K562 (cell line): ENCODE data around the gene JDP2. TPM values are rescaled to one million over a fixed set of nuclear protein-coding genes. Genes with fewer than 3 reads are reported as not detected.

ENCODE experiments used
- ATAC-seq: fragments of 200-7000 bp; cut with Tn5 transposase; 3 replicates; pipeline ENCODE4 v1.9.1; 2020; ENCODE audit warnings: moderate library complexity
- BruUV-seq: library from RNA; stranded (reverse); fragments of 400-500 nt; replicated peaks from 2 replicates; lab custom pipeline; 2021; lab: Mats Ljungman, UMichigan
- CTCF ChIA-PET: fragments of 300-600 bp; formaldehyde crosslinking; extraction: SDS; loops from one replicate; lab custom pipeline; 2021; ENCODE audit warnings: low intra/inter-chr PET ratio; lab: Yijun Ruan, JAX
- POLR2A ChIA-PET: fragments of 300-600, 350-650 bp; sonication (Branson Sonifier 250); formaldehyde crosslinking; extraction: SDS; loops from one replicate; lab custom pipeline; 2021; ENCODE audit warnings: antibody characterized with exemption, inconsistent platforms; lab: Yijun Ruan, JAX
- DNase-seq, 4 experiments: peaks; one replicate each; pipeline versions ENCODE4 v3.0.0 to v3.0.0-alpha.2; 2011 to 2018; ENCODE audit warnings: low spot score in 3 of 4, mixed read lengths in 3 of 4; ENCODE audit errors: extremely low read depth in 1 of 4
- FAIRE-seq: peaks from 2 replicates; lab custom pipeline; 2011; peaks lifted over from hg19 to GRCh38; lab: Jason Lieb, UNC
- H2AFZ ChIP-seq: 2 replicates; pipeline ENCODE4 v1.6.0; 2011; ENCODE audit warnings: low read depth, low read length, control low read depth, inconsistent platforms
- H3K27ac ChIP-seq: fragments of 200-600 bp; 3 replicates; pipeline ENCODE4 v1.8.0; 2011; ENCODE audit warnings: low read depth, mild to moderate bottlenecking, control low read depth, inconsistent platforms, low read length, moderate library complexity, mixed read lengths; ENCODE audit errors: extremely low read depth
- H3K27me3 ChIP-seq, 2 experiments: fragments of 300-600 bp in 1 of 2; 2 replicates in 1 of 2; 3 replicates in 1 of 2; pipeline versions ENCODE4 v1.6.0 to v1.8.0; 2011; ENCODE audit warnings: inconsistent platforms in 2 of 2, low read length in 2 of 2, mild to moderate bottlenecking in 1 of 2, mixed read lengths in 1 of 2, moderate library complexity in 1 of 2; ENCODE audit not compliant: control insufficient read depth in 2 of 2, insufficient read depth in 2 of 2
- H3K36me3 ChIP-seq: fragments of 300-600 bp; 3 replicates; pipeline ENCODE4 v1.8.0; 2011; ENCODE audit warnings: mild to moderate bottlenecking, low read length, inconsistent platforms; ENCODE audit not compliant: control insufficient read depth, insufficient read depth
- H3K4me1 ChIP-seq, 2 experiments: fragments of 200-600 bp in 1 of 2; replicated peaks in 1 of 2; 2 replicates in 1 of 2; 3 replicates in 1 of 2; pipeline versions ENCODE4 v1.5.1 to v1.8.0; 2011; ENCODE audit warnings: inconsistent platforms in 2 of 2, low read length in 2 of 2, mild to moderate bottlenecking in 1 of 2, mixed read lengths in 1 of 2, moderate library complexity in 1 of 2; ENCODE audit not compliant: control insufficient read depth in 2 of 2, insufficient read depth in 2 of 2
- H3K4me2 ChIP-seq: 2 replicates; pipeline ENCODE4 v1.6.1; 2011; ENCODE audit warnings: low read length, control low read depth, inconsistent platforms, mixed read lengths; ENCODE audit not compliant: insufficient read depth
- H3K4me3 ChIP-seq: fragments of 200-600 bp; sonication (generic), shearing (Covaris generic); 2 replicates; pipeline ENCODE4 v1.5.1; 2016; ENCODE audit warnings: control low read depth, inconsistent platforms
- H3K79me2 ChIP-seq: fragments of 200-600 bp; 3 replicates; pipeline ENCODE4 v1.8.0; 2011; ENCODE audit warnings: low read length, inconsistent platforms; ENCODE audit not compliant: control insufficient read depth, insufficient read depth
- H3K9ac ChIP-seq, 2 experiments: 2 replicates each; pipeline versions ENCODE4 v1.6.0 to v1.6.1; 2011; ENCODE audit warnings: low read depth in 2 of 2, low read length in 2 of 2, control low read depth in 1 of 2, inconsistent platforms in 1 of 2, mild to moderate bottlenecking in 1 of 2, mixed read lengths in 1 of 2; ENCODE audit not compliant: insufficient read depth in 1 of 2
- H3K9me1 ChIP-seq: one replicate; pipeline ENCODE4 v1.6.0; 2011; ENCODE audit warnings: inconsistent platforms, mild to moderate bottlenecking, low read length, moderate library complexity; ENCODE audit not compliant: control insufficient read depth, insufficient read depth
- H3K9me3 ChIP-seq: replicated peaks from 2 replicates; pipeline ENCODE4 v1.5.1; 2011; ENCODE audit warnings: low read depth, low read length, inconsistent platforms; ENCODE audit not compliant: control insufficient read depth, insufficient read depth
- H4K20me1 ChIP-seq: replicated peaks from 2 replicates; pipeline ENCODE4 v1.6.1; 2011; ENCODE audit warnings: low read length, inconsistent platforms, mixed read lengths; ENCODE audit not compliant: control insufficient read depth, insufficient read depth
- BRF1 ChIP-seq: IDR thresholded peaks from 3 replicates; pipeline ENCODE4 v1.6.1; 2011; ENCODE audit warnings: borderline replicate concordance, mild to moderate bottlenecking; ENCODE audit not compliant: insufficient read length; ENCODE audit errors: extremely low read depth
- CHD2 ChIP-seq: IDR thresholded peaks from 2 replicates; pipeline ENCODE4 v1.6.1; 2011; ENCODE audit warnings: low read depth, low read length
- ESRRB ChIP-seq: fragments of 250-450 bp; sonication (Bioruptor Pico); IDR thresholded peaks from 2 replicates; pipeline ENCODE4 v1.5.0; 2020; ENCODE audit warnings: mild to moderate bottlenecking, moderate library complexity, borderline replicate concordance
- EZH2 ChIP-seq: IDR thresholded peaks from 2 replicates; pipeline ENCODE4 v1.6.1; 2012; ENCODE audit warnings: low read depth, mild to moderate bottlenecking, inconsistent platforms, low read length, borderline replicate concordance
- GABPB2 ChIP-seq: fragments of 250-450 bp; sonication (Bioruptor Pico); conservative IDR thresholded peaks from 2 replicates; pipeline ENCODE4 v1.5.1; 2021; ENCODE audit warnings: mild to moderate bottlenecking
- HNRNPH1 ChIP-seq: fragments of 200-400 bp; formaldehyde crosslinking; optimal IDR thresholded peaks from 2 replicates; pipeline ENCODE3; 2017; ENCODE audit warnings: low read depth, mild to moderate bottlenecking, low read length, moderate library complexity
- PHB2 ChIP-seq: fragments of 450-650 bp; IDR thresholded peaks from 2 replicates; pipeline ENCODE4 v1.6.1; 2017; ENCODE audit warnings: low read depth
- RBM14 ChIP-seq: fragments of 200-400 bp; formaldehyde crosslinking; IDR thresholded peaks from 2 replicates; pipeline ENCODE4 v1.6.1; 2018; ENCODE audit warnings: low read depth, mild to moderate bottlenecking, low read length, moderate library complexity, borderline replicate concordance; ENCODE audit not compliant: insufficient read depth
- SAP30 ChIP-seq: fragments of 200-600 bp; sonication (generic); IDR thresholded peaks from 2 replicates; pipeline ENCODE4 v1.6.1; 2012; ENCODE audit warnings: borderline replicate concordance, low read depth, mild to moderate bottlenecking, moderate library complexity, low read length, control low read depth, inconsistent platforms; ENCODE audit not compliant: insufficient read depth, poor library complexity, severe bottlenecking
- SETDB1 ChIP-seq: IDR thresholded peaks from one replicate; pipeline ENCODE4 v1.6.1; 2012; ENCODE audit warnings: low read length, control low read depth, inconsistent platforms
- ZFP91 ChIP-seq: sonication (generic); formaldehyde crosslinking; IDR thresholded peaks from 2 replicates; pipeline ENCODE4 v1.8.0; 2022; ENCODE audit warnings: mild to moderate bottlenecking, missing genetic modification reagents
- ZNF143 ChIP-seq: sonication (generic); formaldehyde crosslinking; IDR thresholded peaks from 2 replicates; pipeline ENCODE4 v1.9.0; 2022; ENCODE audit warnings: mild to moderate bottlenecking, missing genetic modification reagents
- ZNF444 ChIP-seq: fragments of 250-450 bp; sonication (Bioruptor Pico); IDR thresholded peaks from 2 replicates; pipeline ENCODE4 v1.4.0; 2020; ENCODE audit warnings: mild to moderate bottlenecking, moderate library complexity
- ZNF511 ChIP-seq: sonication (generic); formaldehyde crosslinking; IDR thresholded peaks from 2 replicates; pipeline ENCODE4 v1.8.0; 2022; ENCODE audit warnings: mild to moderate bottlenecking, missing genetic modification reagents
- ZNF592 ChIP-seq: fragments of 450-650 bp; IDR thresholded peaks from 2 replicates; pipeline ENCODE4 v1.6.1; 2017; ENCODE audit warnings: antibody characterized with exemption, mild to moderate bottlenecking
- ZNF695 ChIP-seq: fragments of 450-650 bp; formaldehyde crosslinking; IDR thresholded peaks from 2 replicates; pipeline ENCODE4 v1.4.0; 2020; ENCODE audit warnings: mild to moderate bottlenecking, moderate library complexity
- ZNF707 ChIP-seq: fragments of 250-450 bp; sonication (Bioruptor Pico); conservative IDR thresholded peaks from 2 replicates; pipeline ENCODE4 v1.8.0; 2022; ENCODE audit warnings: inconsistent platforms, mild to moderate bottlenecking, moderate library complexity
- ZNF778 ChIP-seq: fragments of 450-650 bp; formaldehyde crosslinking; IDR thresholded peaks from 2 replicates; pipeline ENCODE4 v1.4.0; 2020; ENCODE audit warnings: mild to moderate bottlenecking, moderate library complexity
- in situ Hi-C: fragments of 300-500 bp; cut with MboI; formaldehyde crosslinking; loops from 4 replicates; pipeline ENCODE4 v1.15.0; 2018; ENCODE audit warnings: inconsistent platforms, mixed read lengths
- intact Hi-C: fragments of 100-400 bp; cut with micrococcal nuclease; formaldehyde crosslinking; loops from 2 replicates; pipeline ENCODE4 v1.14.2; 2022
- polyA plus RNA-seq, 8 experiments: library from polyadenylated mRNA; depleted of rRNA in 4 of 8; stranded (reverse) in 5 of 8; unstranded in 3 of 8; fragments of >200 nt; fragmentation: Nextera tagmentation in 2 of 8; fragmentation: Illumina TruSeq in 1 of 8; extraction: Ambion mirVana in 2 of 8; extraction: Trizol in 1 of 8; gene quantifications; 2 replicates each; pipeline versions ENCODE4 v1.2.1 to v1.2.3, GENCODE V29; 2011 to 2014; ENCODE audit warnings: inconsistent platforms in 1 of 8, missing spikeins in 1 of 8
- total RNA-seq, 7 experiments: library from RNA; depleted of rRNA in 6 of 7; stranded (reverse); fragments of >200 nt in 6 of 7; fragmentation: Illumina TruSeq in 2 of 7; extraction: Trizol in 2 of 7; gene quantifications; 2 replicates each; pipeline versions ENCODE4 v1.2.1 to v1.2.3, GENCODE V29; 2011 to 2021; ENCODE audit warnings: low replicate concordance in 1 of 7

The JDP2 gene
- total and polyA plus RNA-seq, 9 of the 15 experiments (the other 6 are each of a cell fraction or from before 2014, with no cell fraction given) = 0.27 to 13.8 (median 3.1) TPM

- FAIRE-seq = no peak
- intact Hi-C loops (no loop called here), in situ Hi-C loops (no loop called here)
- no peak for ATAC-seq
- no peaks in the 10 kb centered on the region for H4K20me1 ChIP-seq
- no peak overlapping the region for H3K9ac ChIP-seq
- no peaks in the 10 kb centered on the region for H3K79me2 ChIP-seq
- no peak overlapping the region for H3K4me2 ChIP-seq
- ChIA-PET POLR2A (interaction anchor here (0.6 kb wide), 1 partner anchor 23 kb away, joined by 3 read pairs; no protein-coding TSS in a partner anchor), CTCF (no interaction called here)
- no peaks in the 10 kb centered on the region for H3K36me3 ChIP-seq
- DNase-seq = no peak
- no TSS peak for BruUV-seq
- 0 out of 5 replicates have a peak, but pooled peaks cover 0 to 6% of the 10 kb centered on the region in 2 experiments for H3K27me3 ChIP-seq
- no peak overlapping the region for H3K27ac ChIP-seq
- no peaks in the 10 kb centered on the region for H3K9me1 ChIP-seq
- no peaks in the 10 kb centered on the region for H3K4me1 ChIP-seq
- H2AFZ ChIP-seq = no peak overlapping the region
- H3K4me3 ChIP-seq = no peak overlapping the region
- no peaks in the 10 kb centered on the region for H3K9me3 ChIP-seq
- TF ChIP-seq ESRRB (CRISPR knock-in tag) = no peak
- TF ChIP-seq ZNF444 (CRISPR knock-in tag) = no peak
- TF ChIP-seq PHB2 = no peak
- no peak for TF ChIP-seq CHD2
- no peak for TF ChIP-seq ZNF143 (CRISPR knock-in tag)
- no peak for TF ChIP-seq SAP30
- no peak for TF ChIP-seq SETDB1
- no peak for TF ChIP-seq ZNF707 (CRISPR knock-in tag)
- no peak for TF ChIP-seq BRF1
- TF ChIP-seq GABPB2 = no peak
- TF ChIP-seq RBM14 = no peak
- TF ChIP-seq ZNF592 = no peak
- TF ChIP-seq EZH2 = no peak
- TF ChIP-seq ZNF695 = no peak
- no peak for TF ChIP-seq ZNF511 (CRISPR knock-in tag)
- no peak for TF ChIP-seq ZFP91
- no peak for TF ChIP-seq ZNF778
- TF ChIP-seq HNRNPH1 = no peak
Observed at GRCh38 chr14:75381642-75382041, 46.2 kb upstream of the JDP2 start.
